ENCODE results near the gene BACE2.

BACE2 gene

GRCh38 chr21:41195311-41195710, 27.4 kb downstream of the BACE2 start:
- no peak for TF ChIP-seq CREB5 (CRISPR knock-in tag; IDR thresholded peaks at IDR 0.05; ENCODE audit: low read depth)
- TF ChIP-seq ARNTL (CRISPR knock-in tag; IDR thresholded peaks at IDR 0.05; ENCODE audit: borderline replicate concordance, low read depth), result no peak
- TF ChIP-seq TOX (CRISPR knock-in tag; IDR thresholded peaks at IDR 0.05; ENCODE audit: borderline replicate concordance), result no peak
- no peak for TF ChIP-seq CSRNP3 (CRISPR knock-in tag; IDR thresholded peaks at IDR 0.05)
- TF ChIP-seq PPARA (CRISPR knock-in tag; IDR thresholded peaks at IDR 0.05; ENCODE audit: borderline replicate concordance), result no peak
- no peak for TF ChIP-seq CSDC2 (CRISPR knock-in tag; IDR thresholded peaks at IDR 0.05)
- TF ChIP-seq ESRRG (CRISPR knock-in tag; IDR thresholded peaks at IDR 0.05), result no peak
- no peak for TF ChIP-seq SNAI2 (CRISPR knock-in tag; IDR thresholded peaks at IDR 0.05)
- TF ChIP-seq TSHZ2 (CRISPR knock-in tag; IDR thresholded peaks at IDR 0.05), result no peak
- no peak for TF ChIP-seq ISL1 (CRISPR knock-in tag; IDR thresholded peaks at IDR 0.05)
- no peak for TF ChIP-seq BACH2 (CRISPR knock-in tag; IDR thresholded peaks at IDR 0.05; ENCODE audit: borderline replicate concordance)
- no peak for TF ChIP-seq ZNF8 (CRISPR knock-in tag; IDR thresholded peaks at IDR 0.05)
- no peak for TF ChIP-seq RARB (CRISPR knock-in tag; IDR thresholded peaks at IDR 0.05)
- no peak for TF ChIP-seq OSR1 (CRISPR knock-in tag; IDR thresholded peaks at IDR 0.05)
- TF ChIP-seq GLIS3 (CRISPR knock-in tag; IDR thresholded peaks at IDR 0.05), result no peak
- no peak for TF ChIP-seq POU6F1 (CRISPR knock-in tag; IDR thresholded peaks at IDR 0.05; ENCODE audit: borderline replicate concordance, low read depth)
- TF ChIP-seq, protein P1, sequence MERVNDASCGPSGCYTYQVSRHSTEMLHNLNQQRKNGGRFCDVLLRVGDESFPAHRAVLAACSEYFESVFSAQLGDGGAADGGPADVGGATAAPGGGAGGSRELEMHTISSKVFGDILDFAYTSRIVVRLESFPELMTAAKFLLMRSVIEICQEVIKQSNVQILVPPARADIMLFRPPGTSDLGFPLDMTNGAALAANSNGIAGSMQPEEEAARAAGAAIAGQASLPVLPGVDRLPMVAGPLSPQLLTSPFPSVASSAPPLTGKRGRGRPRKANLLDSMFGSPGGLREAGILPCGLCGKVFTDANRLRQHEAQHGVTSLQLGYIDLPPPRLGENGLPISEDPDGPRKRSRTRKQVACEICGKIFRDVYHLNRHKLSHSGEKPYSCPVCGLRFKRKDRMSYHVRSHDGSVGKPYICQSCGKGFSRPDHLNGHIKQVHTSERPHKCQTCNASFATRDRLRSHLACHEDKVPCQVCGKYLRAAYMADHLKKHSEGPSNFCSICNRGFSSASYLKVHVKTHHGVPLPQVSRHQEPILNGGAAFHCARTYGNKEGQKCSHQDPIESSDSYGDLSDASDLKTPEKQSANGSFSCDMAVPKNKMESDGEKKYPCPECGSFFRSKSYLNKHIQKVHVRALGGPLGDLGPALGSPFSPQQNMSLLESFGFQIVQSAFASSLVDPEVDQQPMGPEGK (CRISPR knock-in tag; IDR thresholded peaks at IDR 0.05; ENCODE audit: borderline replicate concordance), result no peak
- TF ChIP-seq ZFP30 (CRISPR knock-in tag; IDR thresholded peaks at IDR 0.05), result no peak
- no peak for ATAC-seq

DNA sequence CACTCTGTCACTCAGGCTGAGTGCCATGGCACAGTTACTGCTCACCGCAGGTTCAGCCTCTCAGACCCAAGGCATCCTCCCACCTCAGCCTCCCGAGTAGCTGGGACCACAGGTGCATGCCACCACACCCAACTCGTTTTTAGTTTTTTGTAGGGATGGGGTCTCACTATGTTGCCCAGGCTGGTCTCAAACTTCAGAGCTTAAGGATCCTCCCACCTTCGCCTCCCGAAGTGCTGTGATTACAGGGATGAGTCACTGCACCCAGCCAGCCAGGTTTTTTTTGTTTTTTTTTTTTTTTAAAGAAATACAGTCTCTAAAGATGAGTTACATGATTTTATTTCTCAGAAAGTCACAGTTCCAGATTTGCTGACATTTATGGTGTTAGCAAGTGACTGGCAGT, 29.0 kb downstream of the BACE2 start:
- no peak for ATAC-seq
- TF ChIP-seq ESRRG (CRISPR knock-in tag; IDR thresholded peaks at IDR 0.05) (no peak), ZFP3 (CRISPR knock-in tag; IDR thresholded peaks at IDR 0.05) (no peak), POU6F1 (CRISPR knock-in tag; IDR thresholded peaks at IDR 0.05; ENCODE audit: borderline replicate concordance, low read depth) (no peak), RARB (CRISPR knock-in tag; IDR thresholded peaks at IDR 0.05) (no peak), GLIS3 (CRISPR knock-in tag; IDR thresholded peaks at IDR 0.05) (no peak), PPARA (CRISPR knock-in tag; IDR thresholded peaks at IDR 0.05; ENCODE audit: borderline replicate concordance) (no peak), ISL1 (CRISPR knock-in tag; IDR thresholded peaks at IDR 0.05) (no peak), TSHZ2 (CRISPR knock-in tag; IDR thresholded peaks at IDR 0.05) (no peak), TOX (CRISPR knock-in tag; IDR thresholded peaks at IDR 0.05; ENCODE audit: borderline replicate concordance) (no peak), SNAI2 (CRISPR knock-in tag; IDR thresholded peaks at IDR 0.05) (no peak)
- TF ChIP-seq, protein P1 (CRISPR knock-in tag; IDR thresholded peaks at IDR 0.05; ENCODE audit: borderline replicate concordance), result no peak

Measured in SK-N-SH treated with all-trans-retinoic acid at 6 μM for 48 hours (cell line).